Left lung (tissue), 10 donors: ENCODE results near the gene DARS1. TPM values are rescaled to one million over a fixed set of nuclear protein-coding genes. Genes with fewer than 3 reads are reported as not detected.

Experiments used
- ATAC-seq: fragments of 200-7000 bp; cut with Tn5 transposase; one replicate; pipeline ENCODE4 v1.9.1; 2020; ENCODE audit warnings: moderate library complexity
- DNase-seq, 4 donors: peaks; one replicate each; pipeline ENCODE4 v3.0.0-alpha.2; 2013 to 2020
- H3K27ac ChIP-seq, 2 donors: fragments of 200-600 bp; sonication (generic) in 1 of 2; one replicate each; pipeline versions ENCODE4 v1.5.0 to v1.8.0; 2020 to 2021
- H3K27me3 ChIP-seq, 2 donors: fragments of 200-600 bp; sonication (generic) in 1 of 2; one replicate each; pipeline versions ENCODE4 v1.5.0 to v1.8.0; 2020 to 2021
- H3K36me3 ChIP-seq, 2 donors: fragments of 200-600 bp; sonication (generic) in 1 of 2; one replicate each; pipeline versions ENCODE4 v1.5.0 to v1.8.0; 2020 to 2021
- H3K4me1 ChIP-seq, 2 donors: fragments of 200-600 bp; one replicate each; pipeline ENCODE4 v1.8.0; 2021
- H3K4me3 ChIP-seq, 2 donors: fragments of 200-600 bp; sonication (generic) in 1 of 2; one replicate each; pipeline versions ENCODE4 v1.5.0 to v1.8.0; 2020 to 2021; ENCODE audit warnings: mild to moderate bottlenecking in 1 of 2
- H3K9me3 ChIP-seq, 2 donors: fragments of 200-600 bp; sonication (generic) in 1 of 2; one replicate each; pipeline versions ENCODE4 v1.5.0 to v1.8.0; 2020 to 2021
- CTCF ChIP-seq, 2 donors: fragments of 200-600 bp; sonication (generic) in 1 of 2; IDR thresholded peaks; one replicate each; pipeline versions ENCODE4 v1.5.0 to v1.8.0; 2021; ENCODE audit warnings: antibody characterized with exemption in 2 of 2
- intact Hi-C, 2 donors: fragments of 100-400 bp; cut with DNase I; formaldehyde crosslinking; loops; one replicate each; pipeline versions ENCODE4 v1.11.2 to v1.14.2; 2022
- polyA plus RNA-seq, 6 donors: library from polyadenylated mRNA; unstranded; fragments of 120-200 nt; gene quantifications; one replicate each; pipeline ENCODE4 v1.2.1, GENCODE V29; 2013; ENCODE audit not compliant: insufficient read length in 6 of 6
- total RNA-seq, 2 donors: library from RNA; stranded (reverse); fragmentation: NEBNext Ultra II Directional; extraction: Animal tissue kit (Norgen Biotek cat#: 25700); gene quantifications; one replicate each; pipeline ENCODE4 v1.2.1, GENCODE V29; 2021
- donor health status: DM: no; HTN: yes; CAD: no.
- donor health status: DM: no; HTN: no; CAD: no.

The DARS1 gene
- total and polyA plus RNA-seq, 8 donors, result 46.9 to 165 (median 134) TPM

- ATAC-seq, result peak; percentile 45
- intact Hi-C loops, result no loop called here
Observed at GRCh38 chr2:135985826-135986393, 484 bp upstream of the DARS1 start.

GRCh38 chr2:135984199-135985017, 1.0 kb downstream of the DARS1 start:
- H3K4me1 ChIP-seq, result peaks cover 5 to 42% of the 10 kb centered on the region in 2 donors
- TF ChIP-seq CTCF (IDR thresholded peaks at IDR 0.05), result no peak
- H3K36me3 ChIP-seq, result peaks cover 0 to 17% of the 10 kb centered on the region in 2 donors
- peak overlapping the region; percentile 96 to 98 for H3K27ac ChIP-seq
- DNase-seq (no peak), ATAC-seq (peak; percentile 7)
- peak overlapping the region; percentile 94 to 95 for H3K4me3 ChIP-seq
- no peaks in the 10 kb centered on the region for H3K9me3 ChIP-seq
- intact Hi-C loops, result no loop called here
- H3K27me3 ChIP-seq, result no peaks in the 10 kb centered on the region

More at GRCh38 chr2:135985826-135986393, 484 bp upstream of the DARS1 start:
- no peak for TF ChIP-seq CTCF (IDR thresholded peaks at IDR 0.05)
- Histone ChIP-seq H3K9me3 (no peaks in the 10 kb centered on the region), H3K27me3 (no peaks in the 10 kb centered on the region), H3K4me1 (peaks cover 5 to 35% of the 10 kb centered on the region in 2 donors), H3K27ac (peak overlapping the region; percentile 96 to 98), H3K36me3 (peaks cover 0 to 17% of the 10 kb centered on the region in 2 donors), H3K4me3 (peak overlapping the region; percentile 94 to 95)
- DNase-seq, result no peak

- H3K36me3 ChIP-seq, result peaks cover 0 to 53% of the 10 kb centered on the region in 2 donors
- ATAC-seq (no peak), DNase-seq (no peak)
- no peak overlapping the region for H3K4me3 ChIP-seq
- no peak overlapping the region for H3K27ac ChIP-seq
- no peaks in the 10 kb centered on the region for H3K27me3 ChIP-seq
- peaks cover 5 to 35% of the 10 kb centered on the region in 2 donors for H3K4me1 ChIP-seq
- intact Hi-C loops, result no loop called here
- no peak for TF ChIP-seq CTCF (IDR thresholded peaks at IDR 0.05)
- no peaks in the 10 kb centered on the region for H3K9me3 ChIP-seq
Observed at GRCh38 chr2:135980434-135981079, 4.9 kb downstream of the DARS1 start.

GRCh38 chr2:135975702-135976101, 9.7 kb downstream of the DARS1 start:
- Histone ChIP-seq H3K4me1 (peaks cover 0 to 13% of the 10 kb centered on the region in 2 donors), H3K9me3 (peaks cover 0 to 6% of the 10 kb centered on the region in 2 donors)
- intact Hi-C loops, result no loop called here

More at GRCh38 chr2:135975702-135976101, 9.7 kb downstream of the DARS1 start:
- no peak for DNase-seq
- peaks cover 0 to 37% of the 10 kb centered on the region in 2 donors for H3K36me3 ChIP-seq
- no peak overlapping the region for H3K27ac ChIP-seq
- no peak for TF ChIP-seq CTCF (IDR thresholded peaks at IDR 0.05)
- H3K27me3 ChIP-seq, result no peaks in the 10 kb centered on the region
- ATAC-seq, result no peak
- H3K4me3 ChIP-seq, result no peak overlapping the region
